ENCODE data around the gene C9orf152.
"Not testable (repeated sequence)": the region's sequence is repeated elsewhere in the genome, so short reads cannot be mapped to it uniquely, and the experiment has no call there.

The C9orf152 gene

GRCh38 chr9:110208031-110208430 lies at the start of gene C9orf152:
Gene C9orf152, minus strand, starts transcription at chr9:110208159. Its CDS starts 580 bp downstream, at chr9:110207579.
- no peak for DNase-seq (ENCODE audit: low read depth, low spot score)

DNA sequence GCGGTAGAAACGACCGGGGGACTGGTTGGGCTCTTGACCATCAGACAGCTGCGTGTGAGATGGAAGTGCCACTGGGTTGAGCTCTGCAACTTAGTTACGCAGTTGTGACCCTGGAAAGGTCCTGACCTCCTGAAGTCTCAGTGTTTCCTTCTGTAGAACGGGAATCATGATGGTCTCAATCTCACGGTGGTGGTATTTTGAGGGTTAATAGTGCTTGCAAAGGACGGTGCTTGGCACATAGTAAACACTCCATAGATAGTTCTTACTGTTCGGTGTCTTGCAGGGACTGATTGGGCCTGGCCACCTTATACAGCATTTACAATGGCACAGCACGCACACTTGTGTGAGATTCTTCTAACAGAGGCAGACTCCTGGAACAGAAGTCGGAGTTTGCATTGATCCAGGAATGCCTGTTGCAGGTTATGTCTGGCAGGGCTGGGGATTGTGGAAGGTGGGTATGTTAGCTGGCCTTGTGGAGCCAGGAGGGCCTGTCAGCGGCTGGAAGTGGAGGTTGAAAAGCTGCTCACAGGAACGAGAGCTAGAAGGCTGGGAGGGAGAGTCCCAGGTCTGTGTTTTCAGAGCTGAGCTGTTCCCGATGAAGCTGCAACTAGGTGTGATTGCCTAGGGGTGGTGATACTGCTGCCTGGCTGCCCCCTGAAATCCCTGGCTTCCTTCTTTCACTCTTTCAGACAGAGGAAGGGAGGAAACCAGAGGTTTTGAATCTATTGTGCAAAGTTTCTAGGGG lies 49.3 kb upstream of the C9orf152 start:
- DNase-seq (ENCODE audit: low read depth, low spot score) = no peak

GRCh38 chr9:110256380-110257096 lies 48.6 kb upstream of the C9orf152 start, which contains the start of gene TXN:
Gene TXN, minus strand, starts transcription at chr9:110256507. Its CDS starts 72 bp downstream, at chr9:110256435.
- peak; percentile 44 for DNase-seq (ENCODE audit: low read depth, low spot score)

- DNase-seq (ENCODE audit: low read depth, low spot score) = no peak
Observed at GRCh38 chr9:110255463-110256379, 47.8 kb upstream of the C9orf152 start.

- no peak for DNase-seq (ENCODE audit: low read depth, low spot score)
Observed at GRCh38 chr9:110255034-110255462, 47.1 kb upstream of the C9orf152 start.

DNA sequence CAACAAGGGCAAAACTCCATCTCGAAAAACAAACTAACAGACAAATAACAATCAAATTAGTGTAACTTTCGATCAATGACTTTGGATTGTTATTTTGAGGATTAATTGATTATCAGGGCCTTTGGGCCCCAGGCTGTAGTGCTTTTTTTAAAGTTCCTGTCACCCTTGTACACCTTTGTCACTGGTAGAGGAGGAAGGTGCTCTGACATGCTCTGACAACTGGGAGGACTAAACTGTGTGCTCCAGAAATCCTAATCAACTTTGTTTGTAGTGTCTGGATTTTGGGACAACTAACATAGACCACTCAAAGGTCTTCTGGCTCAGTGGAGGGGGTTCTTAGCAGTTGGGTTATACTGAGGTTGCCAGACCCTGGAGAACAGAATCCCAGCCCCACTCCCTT lies 46.5 kb upstream of the C9orf152 start:
- DNase-seq (ENCODE audit: low read depth, low spot score) = no peak

DNA sequence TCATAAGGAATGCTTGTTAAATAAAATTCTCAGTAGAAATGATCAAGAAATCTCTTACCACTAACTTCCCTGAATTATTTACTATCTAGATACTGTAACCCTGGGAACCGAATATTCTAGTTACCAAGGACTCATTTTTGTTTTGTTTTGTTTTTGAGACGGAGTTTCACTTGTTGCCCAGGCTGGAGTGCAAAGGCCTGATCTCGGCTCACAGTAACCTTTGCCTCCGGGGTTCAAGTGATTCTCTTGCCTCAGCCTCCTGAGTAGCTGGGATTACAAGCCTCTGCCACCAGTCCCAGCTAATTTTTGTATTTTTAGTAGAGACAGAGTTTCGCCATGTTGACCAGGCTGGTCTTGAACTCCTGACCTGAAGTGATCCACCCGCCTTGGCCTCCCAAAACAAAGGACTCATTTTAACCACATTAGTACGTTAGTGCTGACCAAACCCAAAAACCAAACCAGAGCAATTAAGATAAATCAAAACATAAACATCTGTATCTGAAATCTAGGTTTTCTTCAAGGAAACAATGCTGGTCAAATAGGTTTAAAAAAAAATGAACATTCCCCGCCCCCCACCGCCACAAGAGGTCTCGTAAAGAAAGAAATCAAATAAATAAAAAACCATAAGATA lies 44.7 kb upstream of the C9orf152 start:
- no peak for DNase-seq (ENCODE audit: low read depth, low spot score)

DNA sequence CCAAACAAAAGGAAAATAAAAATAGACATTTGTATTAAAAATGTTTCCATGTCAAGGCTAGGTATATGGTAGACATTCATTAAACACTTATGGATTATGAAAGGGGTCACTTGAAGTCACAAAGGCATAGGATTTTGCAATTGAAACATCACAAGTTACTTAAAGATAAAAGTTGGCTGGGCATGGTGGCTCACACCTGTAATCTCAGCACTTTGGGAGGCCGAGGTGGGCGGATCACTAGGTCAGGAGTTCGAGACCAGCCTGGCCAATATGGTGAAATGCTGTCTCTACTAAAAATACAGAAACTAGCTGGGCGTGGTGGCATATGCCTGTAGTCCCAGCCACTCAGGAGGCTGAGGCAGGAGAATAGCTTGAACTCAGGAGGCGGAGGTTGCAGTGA lies 43.8 kb upstream of the C9orf152 start:
- DNase-seq (ENCODE audit: low read depth, low spot score) = not testable (repeated sequence)

DNA sequence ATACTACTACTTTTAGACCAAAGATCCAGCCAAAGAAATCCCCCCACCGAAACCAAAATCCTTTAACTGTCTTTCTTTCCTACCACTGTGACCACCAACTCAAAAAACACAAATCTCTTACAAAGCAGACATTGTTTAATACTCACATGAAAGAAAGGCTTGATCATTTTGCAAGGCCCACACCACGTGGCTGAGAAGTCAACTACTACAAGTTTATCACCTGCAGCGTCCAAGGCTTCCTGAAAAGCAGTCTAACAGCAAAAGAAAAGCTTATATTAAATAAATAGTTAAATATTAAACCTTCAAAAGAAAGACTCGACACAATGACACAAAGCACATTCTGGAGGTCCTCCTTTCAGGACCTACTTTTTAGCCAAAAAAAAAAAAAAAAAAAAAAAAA lies 43.3 kb upstream of the C9orf152 start:
- no peak for DNase-seq (ENCODE audit: low read depth, low spot score)

DNA sequence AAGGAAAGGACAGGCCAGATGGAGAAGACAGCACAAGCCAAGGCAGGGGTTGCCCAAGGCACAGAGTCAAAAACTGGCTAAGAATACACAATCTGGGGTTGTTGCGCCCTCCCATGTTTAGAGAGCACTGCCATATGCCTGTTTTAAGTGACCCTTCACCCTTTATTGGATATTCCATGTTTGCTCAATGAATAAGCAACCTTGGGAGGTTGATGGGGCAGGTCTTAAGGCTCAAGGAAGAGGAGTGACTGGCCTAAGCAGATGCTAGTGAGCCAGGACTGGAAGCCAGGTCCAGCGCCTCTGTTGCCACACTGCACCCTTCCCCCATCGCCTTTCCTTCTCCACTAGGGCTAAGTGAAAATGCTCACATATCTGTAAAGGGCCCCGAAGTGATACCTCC lies 41.6 kb upstream of the C9orf152 start:
- no peak for DNase-seq (ENCODE audit: low read depth, low spot score)

DNA sequence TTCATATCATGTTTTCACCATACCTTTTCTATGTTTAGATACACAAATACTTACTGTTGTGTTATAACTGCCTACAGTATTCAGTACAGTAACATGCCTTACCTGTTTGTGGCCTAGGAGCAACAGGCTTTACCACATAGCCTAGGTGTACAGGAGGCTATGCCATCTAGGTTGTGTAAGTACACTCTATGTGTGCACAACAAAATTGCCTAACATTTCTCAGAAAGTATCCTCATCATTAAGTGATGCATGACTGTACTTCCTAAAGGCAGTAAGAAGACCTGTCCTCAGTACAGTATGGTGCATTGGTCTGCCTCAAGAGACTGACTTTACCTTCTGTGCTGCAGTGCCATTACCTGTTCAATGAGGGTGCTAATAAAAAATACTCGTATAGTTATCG lies 40.4 kb upstream of the C9orf152 start:
- DNase-seq (ENCODE audit: low read depth, low spot score) = no peak

DNA sequence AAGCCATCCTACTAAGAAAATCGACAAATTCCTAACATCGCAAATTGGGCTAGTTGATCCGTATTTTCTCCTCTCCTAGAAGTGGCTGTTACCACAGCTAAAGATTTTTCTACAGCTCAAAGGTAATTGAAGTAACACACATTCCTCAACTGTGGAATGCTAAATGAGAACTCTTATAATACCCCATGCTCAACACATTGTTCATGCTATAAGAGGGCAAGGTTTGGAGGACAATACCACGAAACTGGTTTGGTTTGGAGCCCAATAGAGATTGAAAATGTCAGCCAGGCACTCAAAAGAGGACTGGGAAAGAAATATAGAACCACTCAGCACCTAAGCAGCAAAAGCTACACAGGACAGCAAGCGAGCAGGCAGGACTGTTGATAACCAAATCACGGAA lies 38.3 kb upstream of the C9orf152 start:
- no peak for DNase-seq (ENCODE audit: low read depth, low spot score)

- no peak for DNase-seq (ENCODE audit: low read depth, low spot score)
Observed at GRCh38 chr9:110244616-110245015, 36.7 kb upstream of the C9orf152 start.

DNA sequence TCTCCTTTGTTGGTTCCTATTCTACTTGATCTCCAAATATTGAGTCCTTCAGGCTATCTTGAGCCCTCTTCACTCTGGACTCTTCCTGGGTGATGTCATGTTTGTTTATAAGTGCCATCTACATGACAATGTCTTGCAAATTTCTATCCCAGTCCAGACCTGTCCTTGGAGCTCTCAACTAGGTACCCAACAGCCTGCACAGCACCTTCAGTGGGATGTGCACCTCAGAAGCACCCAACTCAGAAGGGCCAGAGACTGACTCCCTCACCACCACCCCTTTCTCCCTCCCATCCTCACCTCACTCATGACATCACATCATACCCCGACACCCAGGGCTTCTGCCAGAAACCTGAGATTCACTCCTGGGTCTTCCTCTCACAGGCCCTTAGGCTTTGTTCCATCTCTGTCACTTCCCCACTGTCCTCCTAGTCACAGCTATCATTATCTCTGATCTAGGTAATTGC lies 33.9 kb upstream of the C9orf152 start:
- DNase-seq (ENCODE audit: low read depth, low spot score) = no peak

GRCh38 chr9:110241260-110241857 lies 33.4 kb upstream of the C9orf152 start:
- no peak for DNase-seq (ENCODE audit: low read depth, low spot score)

DNA sequence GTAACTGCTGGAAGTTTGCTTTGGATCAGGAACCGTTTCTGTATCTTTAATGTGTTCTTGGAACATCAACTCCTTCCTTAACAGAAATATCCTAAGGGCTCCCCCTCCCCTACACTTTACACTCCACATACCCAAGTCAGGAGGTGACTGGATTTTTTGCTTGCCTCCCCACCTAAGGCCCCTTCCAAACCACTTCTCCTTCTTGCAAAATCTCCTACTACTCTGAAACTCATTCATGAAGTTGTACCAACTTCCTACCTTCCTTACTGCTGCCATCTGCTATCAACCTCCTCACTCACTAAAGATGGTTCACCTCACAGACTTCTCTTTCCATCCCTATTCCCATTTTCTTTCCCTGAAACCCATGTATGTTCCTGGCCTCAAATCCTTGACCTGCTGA lies 32.2 kb upstream of the C9orf152 start:
- no peak for DNase-seq (ENCODE audit: low read depth, low spot score)

GRCh38 chr9:110228321-110228720 lies 20.4 kb upstream of the C9orf152 start:
- no peak for DNase-seq (ENCODE audit: low read depth, low spot score)

- DNase-seq (ENCODE audit: low read depth, low spot score) = no peak
Observed at GRCh38 chr9:110224583-110224982, 16.6 kb upstream of the C9orf152 start.

DNA sequence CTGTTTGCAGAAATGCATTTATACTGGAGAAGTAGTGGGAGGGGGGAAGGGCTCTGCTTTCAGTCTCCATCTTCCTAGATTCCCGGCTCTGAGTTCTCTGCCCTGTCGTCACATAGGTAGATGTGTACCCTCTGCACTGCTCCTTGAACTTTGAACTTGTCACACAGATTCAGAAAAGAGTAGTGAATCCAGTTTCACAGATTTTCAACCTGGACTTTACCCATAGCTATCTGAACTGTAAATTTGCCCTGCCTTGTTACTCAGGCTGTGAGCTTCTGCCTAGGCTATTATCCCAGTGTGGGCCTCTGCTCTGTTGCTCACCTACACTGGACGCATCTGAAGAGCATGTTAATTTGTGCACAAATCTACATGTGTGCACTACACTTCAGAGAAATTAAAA lies 12.8 kb upstream of the C9orf152 start:
- DNase-seq (ENCODE audit: low read depth, low spot score) = no peak

DNA sequence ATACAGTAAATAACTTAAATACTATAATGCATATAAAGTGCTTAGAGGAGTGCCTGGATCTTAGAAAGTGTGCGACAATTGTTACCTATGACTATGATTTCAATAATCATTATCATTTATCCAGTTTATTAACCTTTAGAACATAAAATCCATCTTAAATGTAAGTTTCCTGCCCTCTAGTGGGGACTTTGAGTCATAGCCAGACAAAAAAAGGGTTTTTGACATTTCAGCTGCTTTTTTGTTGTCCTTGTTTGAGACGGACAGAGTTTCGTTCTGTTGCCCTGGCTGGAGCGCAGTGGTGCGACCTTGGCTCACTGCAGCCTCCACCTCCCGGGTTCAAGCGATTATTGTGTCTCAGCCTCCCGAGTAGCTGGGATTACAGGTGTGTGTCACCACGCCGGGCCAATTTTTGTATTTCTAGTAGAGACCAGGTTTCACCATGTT lies 9.7 kb upstream of the C9orf152 start:
- peak; percentile 11 for DNase-seq (ENCODE audit: low read depth, low spot score)

All from brain pericyte (primary cell).